SK-MEL-5 (cell line): ENCODE data around the gene TMCC1. TPM values are rescaled to one million over a fixed set of nuclear protein-coding genes. Genes with fewer than 3 reads are reported as not detected.
"Not testable (repeated sequence)": the region's sequence is repeated elsewhere in the genome, so short reads cannot be mapped to it uniquely, and the experiment has no call there.

Source experiments
- DNase-seq: peaks from one replicate; pipeline ENCODE4 v3.0.0-alpha.2; 2016; ENCODE audit warnings: low read depth, low spot score
- in situ Hi-C: cut with HindIII; loops from 2 replicates; pipeline ENCODE4 v1.10.0; 2016; ENCODE audit warnings: low sequenced_read_pairs, high pct_unique_total_duplicates, low pct_unique_long_range_greater_than_20kb
- total RNA-seq: library from RNA; depleted of rRNA; stranded (reverse); fragments of >200 nt; shearing (Covaris generic); gene quantifications from 2 replicates; pipeline ENCODE4 v1.2.3, GENCODE V29; 2014

Gene TMCC1
- total RNA-seq, 1 experiment from 2014 or later, result 9.2 TPM

- in situ Hi-C loops, result no loop called here
These were observed 236.1 kb downstream of the TMCC1 start for GRCh38 chr3:129657261-129658046.

GRCh38 chr3:129656659-129657247, 236.8 kb downstream of the TMCC1 start:
- in situ Hi-C loops, result no loop called here
- no peak for DNase-seq

More at GRCh38 chr3:129657261-129658046, 236.1 kb downstream of the TMCC1 start:
- DNase-seq, result no peak

- in situ Hi-C loops, result no loop called here
- no peak for DNase-seq
These were observed 238.2 kb downstream of the TMCC1 start for GRCh38 chr3:129655291-129655700.

GRCh38 chr3:129654131-129654530, 239.4 kb downstream of the TMCC1 start:
- in situ Hi-C loops, result no loop called here
- no peak for DNase-seq

- DNase-seq, result no peak
These were observed 240.5 kb downstream of the TMCC1 start for GRCh38 chr3:129653019-129653418.

GRCh38 chr3:129651435-129652202, 241.9 kb downstream of the TMCC1 start:
- in situ Hi-C loops, result no loop called here
- DNase-seq, result peak; percentile 78

More at GRCh38 chr3:129653019-129653418, 240.5 kb downstream of the TMCC1 start:
- in situ Hi-C loops, result no loop called here

- in situ Hi-C loops, result no loop called here
- peak; percentile 79 for DNase-seq
These were observed 243.1 kb downstream of the TMCC1 start for GRCh38 chr3:129650256-129650872.

- in situ Hi-C loops, result no loop called here
- DNase-seq, result no peak
These were observed 245.1 kb downstream of the TMCC1 start for GRCh38 chr3:129648391-129648790.

GRCh38 chr3:129645286-129645685, 248.2 kb downstream of the TMCC1 start:
- in situ Hi-C loops, result no loop called here
- no peak for DNase-seq

GRCh38 chr3:129644836-129645235, 248.7 kb downstream of the TMCC1 start:
- DNase-seq, result no peak
- in situ Hi-C loops, result no loop called here

- DNase-seq, in situ Hi-C loops: not testable (repeated sequence)
These were observed 251.8 kb downstream of the TMCC1 start for GRCh38 chr3:129641567-129642260.

GRCh38 chr3:129640985-129641384, 252.5 kb downstream of the TMCC1 start:
- DNase-seq, in situ Hi-C loops: not testable (repeated sequence)

GRCh38 chr3:129638481-129638880, 255.0 kb downstream of the TMCC1 start:
- no peak for DNase-seq
- in situ Hi-C loops, result no loop called here

- in situ Hi-C loops, result no loop called here
- DNase-seq, result no peak
These were observed 257.4 kb downstream of the TMCC1 start for GRCh38 chr3:129636082-129636481.

- in situ Hi-C loops, result no loop called here
- no peak for DNase-seq
These were observed 257.9 kb downstream of the TMCC1 start for GRCh38 chr3:129635656-129636055.

GRCh38 chr3:129633751-129634481, 259.6 kb downstream of the TMCC1 start:
- in situ Hi-C loops, result no loop called here
- DNase-seq, result no peak

GRCh38 chr3:129632977-129633376, 260.5 kb downstream of the TMCC1 start:
- in situ Hi-C loops, result no loop called here
- no peak for DNase-seq
